EH (cell line): ENCODE measurements around the gene PODXL2.
"Not testable (repeated sequence)": the region's sequence is repeated elsewhere in the genome, so short reads cannot be mapped to it uniquely, and the experiment has no call there.

ENCODE experiments used
- DNase-seq: peaks from one replicate; pipeline ENCODE4 v3.0.0-alpha.2; 2015; ENCODE audit warnings: low read depth

The PODXL2 gene

DNA sequence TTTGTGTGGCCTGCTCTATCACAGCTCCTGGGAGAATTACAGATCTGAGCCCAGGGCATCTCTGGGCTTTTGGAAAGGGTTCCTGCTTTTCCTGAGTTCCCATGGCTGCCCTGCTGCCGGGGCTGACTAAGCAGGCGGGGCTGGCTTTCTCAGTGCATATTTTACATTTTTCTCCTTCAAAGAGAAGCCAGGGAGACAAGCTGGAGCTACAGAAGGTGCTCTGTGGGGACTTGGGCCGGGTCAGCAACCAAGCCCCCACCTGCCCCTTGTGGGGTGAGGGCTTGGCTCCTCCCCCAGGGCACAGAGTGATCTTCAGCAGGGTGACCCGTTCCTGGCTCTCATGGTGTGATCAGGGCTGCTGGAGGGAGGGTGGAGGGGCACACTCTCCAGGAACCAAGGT is 61.1 kb downstream of the PODXL2 start:
- peak; percentile 86 for DNase-seq

DNA sequence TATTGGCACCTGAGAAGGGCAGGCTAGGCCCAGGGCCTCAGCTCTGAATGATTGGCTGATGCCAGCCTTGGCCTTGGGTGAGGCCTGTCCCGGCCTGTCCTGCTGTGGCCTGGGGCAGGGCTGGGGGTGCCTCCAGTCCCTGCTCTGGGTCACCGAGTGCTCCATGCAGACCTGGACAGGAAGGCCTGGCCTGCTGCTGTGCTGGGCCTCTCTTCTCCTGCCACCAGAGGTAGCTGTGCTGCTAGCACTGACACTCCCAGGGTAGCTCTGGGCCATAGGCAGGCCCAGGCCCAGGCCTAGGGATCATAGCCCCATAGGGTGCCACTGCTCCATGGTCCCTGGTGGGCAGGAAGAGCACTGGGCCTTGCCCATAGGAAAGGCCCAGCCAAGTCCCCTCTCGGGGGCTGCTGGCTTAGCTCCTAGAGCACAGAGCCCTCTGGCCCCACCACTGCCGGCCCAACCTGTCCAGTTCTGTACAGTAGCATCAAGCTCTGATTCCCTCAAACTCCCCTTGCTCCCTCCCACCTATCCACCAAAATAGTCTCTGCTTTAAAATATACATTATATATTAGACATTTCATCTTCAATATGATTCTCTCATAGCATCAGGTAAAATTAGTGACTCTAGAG is 62.0 kb downstream of the PODXL2 start:
- peak; percentile 79 for DNase-seq

DNA sequence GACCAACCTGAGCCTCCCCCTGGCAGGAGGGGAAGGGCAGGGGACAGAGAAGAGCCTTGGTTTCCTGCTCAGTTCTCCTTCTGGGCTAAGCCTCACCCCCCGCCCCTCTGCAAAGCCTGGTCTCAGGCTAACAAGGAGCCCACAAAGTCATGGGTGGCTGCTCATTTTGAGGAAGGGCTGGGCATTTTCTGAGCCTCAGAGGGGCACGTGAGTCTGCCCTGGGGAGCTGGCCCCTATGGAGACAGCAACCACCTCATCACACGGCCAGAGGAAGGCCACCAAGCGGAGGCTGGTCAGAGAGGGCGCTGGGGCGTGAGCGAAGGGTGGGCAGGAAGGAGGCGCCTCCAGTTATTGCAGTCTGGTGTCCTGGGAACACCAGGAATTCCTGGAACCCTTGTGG is 62.5 kb downstream of the PODXL2 start:
- no peak for DNase-seq

DNA sequence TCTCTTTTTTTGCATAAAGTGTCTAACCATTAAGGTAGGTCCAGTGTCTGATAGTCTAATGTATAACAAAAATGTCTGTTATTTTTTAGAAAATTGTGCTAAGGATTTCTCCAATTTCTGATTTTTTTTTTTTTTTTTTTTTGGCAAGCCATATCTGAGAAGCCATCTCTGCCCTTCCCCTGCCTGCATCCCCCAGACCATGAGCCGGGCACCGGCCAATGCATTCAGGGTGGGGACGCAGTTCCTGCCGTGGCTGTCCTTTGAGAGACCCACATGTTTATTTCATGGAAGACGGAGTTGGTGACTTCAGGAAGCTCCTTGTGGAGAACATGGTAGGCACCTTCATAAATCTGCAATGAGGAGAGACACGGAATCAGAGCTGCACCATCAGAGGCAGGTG is 63.0 kb downstream of the PODXL2 start:
- DNase-seq: no peak

DNA sequence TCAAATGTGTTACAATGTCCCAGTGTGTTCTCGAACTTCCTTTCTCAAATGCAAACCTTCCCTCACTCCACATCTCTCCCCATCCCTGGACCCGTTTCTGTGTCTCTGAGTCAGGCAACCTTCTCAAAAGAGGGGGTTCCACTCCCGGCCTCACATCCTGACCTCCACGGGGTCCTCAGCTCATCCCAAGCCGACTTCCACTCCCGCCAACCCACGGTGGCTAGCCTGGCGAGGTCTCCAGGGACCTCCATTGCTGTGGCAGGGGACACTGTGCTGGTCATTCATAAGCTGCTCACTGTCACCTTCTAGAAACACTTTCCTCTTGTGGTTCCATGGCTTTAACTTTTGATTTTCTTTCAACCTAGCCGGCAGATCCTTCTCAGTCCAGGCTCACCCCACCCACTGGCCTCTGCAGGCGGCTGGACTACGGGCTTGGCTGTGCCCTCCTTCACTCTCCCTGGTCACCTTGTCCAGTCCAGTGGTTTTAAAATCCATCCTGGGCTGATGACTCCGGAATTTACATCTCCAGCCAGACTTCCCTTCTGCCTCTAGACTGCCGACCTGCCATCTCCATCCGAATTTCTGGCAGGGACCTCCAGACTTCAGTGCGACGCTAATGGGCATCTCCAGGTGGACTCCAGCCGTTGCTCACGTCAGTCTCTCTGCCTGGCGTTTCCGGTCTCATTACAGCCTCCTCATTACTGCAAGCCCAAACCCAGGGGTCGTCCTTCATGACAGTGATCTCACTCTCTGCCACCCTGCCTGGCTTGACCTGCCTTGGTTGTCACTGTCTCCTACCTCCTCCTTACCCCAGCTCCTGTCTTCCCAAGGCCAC is 63.7 kb downstream of the PODXL2 start:
- no peak for DNase-seq

DNA sequence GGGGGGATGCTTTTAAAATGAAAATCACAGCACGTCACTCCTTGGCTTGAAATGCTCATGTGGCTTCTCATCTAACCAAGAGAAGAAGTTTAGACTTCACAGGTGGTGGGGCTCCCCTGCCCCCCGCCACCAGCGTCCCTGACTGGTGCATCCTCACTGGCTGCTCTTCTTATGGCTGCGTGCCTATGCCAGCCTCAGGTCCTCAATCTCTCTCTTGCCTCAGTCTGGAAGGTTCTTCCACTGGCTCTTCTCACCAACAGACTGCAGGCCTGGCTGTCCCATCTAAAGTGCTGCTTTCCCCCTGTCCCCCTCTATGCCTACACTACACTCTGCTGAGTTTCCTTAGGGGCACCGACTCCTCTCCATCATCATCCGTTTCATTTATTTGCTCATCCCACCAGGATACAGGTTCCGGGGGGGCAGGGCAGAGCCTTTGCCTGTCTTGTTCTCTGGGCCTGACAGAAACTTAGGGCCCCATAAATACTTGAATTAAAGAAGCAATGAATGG is 64.4 kb downstream of the PODXL2 start:
- DNase-seq: no peak

DNA sequence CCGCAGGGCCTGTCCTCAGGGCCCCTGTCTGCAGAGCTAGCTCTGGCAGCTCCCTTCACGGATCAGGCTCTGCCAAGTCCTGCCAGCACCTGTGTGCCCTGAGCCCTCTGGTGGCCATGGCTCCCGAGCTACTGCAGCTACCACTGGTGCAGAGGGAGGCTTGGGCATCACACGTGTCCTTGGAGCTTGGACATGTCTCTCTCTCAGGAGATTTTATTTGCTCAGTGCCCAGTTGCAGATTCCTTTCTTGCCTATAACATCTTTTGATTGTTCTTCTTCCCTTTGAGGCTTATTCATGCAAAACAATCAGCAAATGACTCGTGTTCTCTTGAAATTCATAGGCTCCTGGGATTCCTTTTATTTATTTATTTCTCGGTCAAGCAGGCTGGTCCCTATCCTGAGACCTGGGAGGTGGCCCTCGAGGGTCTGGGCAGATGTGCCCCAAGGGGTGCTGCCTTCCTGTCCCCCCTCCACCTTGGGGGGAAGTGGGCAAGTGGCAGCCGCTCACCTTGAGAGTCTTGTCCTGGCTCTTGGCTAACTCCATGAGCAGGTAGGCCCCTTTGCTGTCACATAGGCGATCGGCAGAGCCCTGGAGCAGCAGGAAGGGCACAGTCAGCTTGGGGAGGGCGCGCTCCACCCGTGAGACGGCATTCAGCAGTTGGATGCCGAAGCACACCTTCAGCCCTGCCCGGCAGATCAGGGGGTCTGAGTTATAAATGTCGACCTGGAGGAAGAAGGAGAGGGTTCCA is 65.7 kb downstream of the PODXL2 start:
- DNase-seq: peak; percentile 45

DNA sequence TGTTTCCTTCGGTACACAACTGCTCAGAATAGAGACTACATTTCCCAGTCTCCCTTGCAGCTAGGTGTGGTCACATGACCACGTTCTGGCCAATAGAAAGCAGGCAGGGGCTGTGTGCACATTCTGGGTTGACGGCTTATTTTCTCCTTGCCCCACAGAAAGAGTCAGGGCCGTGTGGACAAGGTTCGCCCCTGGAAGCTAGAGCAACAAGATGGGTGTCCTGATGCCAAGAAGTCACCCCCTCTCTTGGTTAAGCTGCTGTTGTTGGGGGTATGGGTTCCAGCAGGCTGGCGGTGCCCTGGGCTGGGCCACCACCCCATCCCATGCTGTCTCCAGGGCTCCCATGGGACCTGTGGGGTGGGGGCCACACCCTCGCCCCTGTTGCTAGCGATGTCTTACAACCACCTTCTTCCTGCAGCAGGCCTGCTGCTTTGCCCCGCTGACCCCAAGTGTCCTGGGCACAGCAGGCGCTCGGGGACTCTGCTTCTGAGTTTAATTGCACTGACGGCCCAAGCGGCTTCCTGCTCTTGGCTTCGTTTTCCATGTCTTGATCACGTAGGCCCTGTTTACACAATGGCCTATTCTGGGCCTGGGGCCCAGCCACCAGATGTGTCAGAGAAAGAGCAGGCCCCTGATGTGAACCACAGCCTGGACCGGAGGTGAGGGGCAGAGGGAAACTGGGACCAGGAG is 68.7 kb downstream of the PODXL2 start:
- peak; percentile 86 for DNase-seq

DNA sequence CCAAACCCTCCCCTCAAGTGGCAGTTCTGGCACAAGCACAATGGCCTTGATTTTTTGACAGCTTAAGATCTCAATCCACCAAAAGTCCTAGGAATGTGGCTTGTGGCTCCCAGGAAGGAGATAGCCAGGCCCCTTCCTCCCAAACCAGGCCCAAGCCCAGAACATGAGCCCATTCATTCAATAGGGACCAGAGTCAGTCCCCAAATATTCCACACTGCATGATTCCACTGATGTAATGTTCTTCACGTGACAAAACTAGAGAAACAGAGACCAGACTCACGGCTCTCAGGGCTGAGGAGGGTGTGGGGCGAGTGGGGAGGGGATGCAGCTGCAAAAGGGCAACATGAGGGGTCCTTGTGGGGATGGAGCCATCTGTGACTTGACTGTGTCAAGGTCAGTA is 69.3 kb downstream of the PODXL2 start:
- peak; percentile 27 for DNase-seq

DNA sequence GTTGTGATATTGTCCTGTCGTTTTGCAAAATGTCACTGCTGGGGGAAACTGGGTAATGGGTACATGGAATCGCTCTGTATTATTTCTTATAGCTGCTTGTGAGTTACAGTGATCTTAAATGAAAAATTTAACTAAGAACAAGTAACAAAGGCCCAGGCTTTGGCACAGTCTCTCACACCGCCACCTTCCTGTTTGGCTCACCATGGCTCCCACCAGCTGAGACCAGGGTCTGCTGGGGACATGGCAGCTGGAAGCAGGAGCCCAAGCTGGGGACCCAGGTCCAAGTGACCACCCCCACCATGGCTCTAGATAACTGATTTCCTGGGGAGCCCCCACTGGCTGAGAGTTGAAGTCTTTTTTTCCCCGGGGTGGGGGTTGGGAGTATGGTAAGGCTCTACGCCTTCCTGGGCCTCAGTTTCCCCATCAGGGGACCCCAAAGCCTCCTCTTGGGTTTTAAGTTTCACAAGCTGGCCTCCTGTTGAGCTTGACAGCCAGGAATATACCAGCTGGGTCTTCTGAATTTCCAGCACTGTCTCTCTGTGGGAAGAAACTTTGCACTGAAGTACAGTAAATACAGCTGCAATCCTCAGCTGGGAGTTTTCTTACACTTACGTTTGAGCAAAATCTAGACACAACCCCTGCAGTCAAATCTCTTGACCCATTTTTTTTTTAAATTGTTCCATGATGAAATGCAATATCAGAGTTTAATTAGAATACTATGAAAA is 69.9 kb downstream of the PODXL2 start:
- no peak for DNase-seq

DNA sequence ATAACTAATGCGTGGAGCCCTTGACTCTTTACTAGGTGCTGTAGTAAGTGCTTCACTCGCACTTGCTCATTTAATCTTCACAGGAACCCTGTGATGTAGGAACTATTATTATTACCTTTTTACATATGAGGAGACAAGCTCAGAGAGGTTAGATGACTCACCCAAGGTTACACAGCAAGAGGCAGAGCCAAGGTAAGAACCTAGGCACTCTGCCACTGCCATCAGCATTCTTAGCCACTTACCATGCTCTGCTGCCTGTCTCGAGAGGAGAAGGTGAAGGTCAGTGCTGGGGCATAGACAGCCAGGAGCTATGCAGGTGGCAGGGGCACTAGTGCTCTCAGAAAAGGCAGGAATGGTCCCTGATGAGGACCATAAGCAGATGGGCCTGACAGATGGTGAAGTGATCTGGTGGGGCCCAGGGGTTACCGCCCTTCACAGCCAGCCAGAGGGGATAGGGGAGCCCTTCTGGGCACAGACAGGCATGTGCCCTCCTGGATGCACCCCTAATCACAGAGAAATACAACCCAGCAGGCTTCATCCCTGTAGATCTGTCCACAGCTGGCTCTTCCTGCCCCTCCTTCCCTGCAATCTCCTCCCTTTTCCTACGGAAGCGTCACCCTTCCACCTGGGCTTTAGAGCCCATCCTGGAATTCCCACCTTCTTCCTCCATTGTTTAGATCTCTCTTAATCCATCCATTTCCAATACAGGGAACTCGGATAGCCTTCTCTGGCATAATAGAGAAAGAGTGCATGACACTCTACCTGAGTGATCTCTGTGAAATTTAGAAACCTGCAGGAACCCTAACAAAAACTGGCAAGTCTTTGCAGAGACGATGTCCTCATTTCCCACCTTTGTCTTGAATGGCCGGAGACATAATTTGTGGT is 70.7 kb downstream of the PODXL2 start:
- no peak for DNase-seq

DNA sequence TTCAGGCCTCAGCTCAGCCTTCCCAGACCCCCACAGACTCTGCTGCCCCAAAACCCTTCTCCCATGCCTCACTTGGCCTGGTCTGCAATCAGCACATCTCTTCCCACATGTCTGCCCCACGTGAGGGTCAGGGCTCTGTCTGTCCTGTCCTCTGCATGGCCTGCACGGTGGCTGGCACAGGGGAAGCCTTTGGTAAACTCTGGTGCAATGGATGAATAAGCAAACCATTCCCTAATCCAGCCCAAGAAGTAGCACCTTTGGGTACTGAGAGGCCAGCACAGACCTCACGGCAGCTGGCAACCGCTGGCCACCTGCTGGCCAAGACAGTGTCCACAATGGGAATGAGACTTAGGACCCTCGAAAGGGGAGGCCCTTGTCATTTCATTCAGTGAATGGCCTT is 71.4 kb downstream of the PODXL2 start:
- no peak for DNase-seq

DNA sequence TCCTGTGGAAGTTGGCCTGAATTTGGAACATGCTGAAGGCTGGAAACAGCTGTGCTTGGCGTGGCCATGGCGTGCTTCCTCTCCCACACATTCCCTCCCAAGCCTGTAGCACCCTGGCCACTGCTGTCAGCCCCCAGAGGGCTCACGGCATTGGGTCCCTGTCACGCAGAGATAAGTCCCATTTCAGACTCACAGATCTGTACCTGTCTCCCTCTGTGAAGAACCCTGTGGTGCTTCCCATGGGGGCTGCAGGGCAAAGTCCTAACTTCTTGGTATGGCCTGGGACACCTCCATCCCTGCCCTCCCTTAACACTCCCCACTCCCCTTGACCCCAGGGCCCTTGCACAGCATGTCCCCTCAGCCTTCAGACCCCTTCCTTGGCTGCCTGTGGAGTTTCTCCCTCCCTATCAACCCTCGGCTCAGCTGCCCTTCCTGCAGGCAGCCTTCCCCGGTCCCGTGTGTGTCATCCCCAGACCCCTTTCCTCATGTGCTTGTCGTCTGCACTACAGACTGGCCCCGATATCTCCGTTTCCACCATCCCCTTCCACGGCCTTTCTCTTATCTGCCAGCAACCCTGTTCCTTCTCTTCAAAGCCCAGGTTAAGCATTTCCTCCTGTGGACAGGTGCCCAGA is 72.4 kb downstream of the PODXL2 start:
- DNase-seq: no peak

DNA sequence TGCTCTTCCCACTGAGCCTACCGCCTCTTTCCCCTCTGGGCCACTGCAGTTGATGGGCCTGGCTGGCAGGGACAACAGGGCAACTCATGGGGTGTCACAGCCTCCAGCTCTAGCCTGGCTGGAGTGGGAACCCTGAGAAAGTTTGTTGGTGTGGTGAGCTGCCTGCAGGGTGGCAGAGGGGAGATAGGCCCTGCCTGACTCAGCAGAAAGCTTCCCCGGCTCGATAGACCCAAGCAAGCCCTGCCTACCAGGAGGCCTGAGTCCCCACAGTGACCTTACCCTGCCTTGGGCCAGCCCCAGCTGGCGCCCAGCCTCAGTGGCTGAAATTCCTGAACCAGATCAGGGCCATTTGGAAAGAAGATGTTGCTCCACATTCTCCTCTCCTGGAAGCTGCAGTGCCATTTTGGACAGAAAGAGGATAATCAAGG is 73.2 kb downstream of the PODXL2 start:
- peak; percentile 52 for DNase-seq

DNA sequence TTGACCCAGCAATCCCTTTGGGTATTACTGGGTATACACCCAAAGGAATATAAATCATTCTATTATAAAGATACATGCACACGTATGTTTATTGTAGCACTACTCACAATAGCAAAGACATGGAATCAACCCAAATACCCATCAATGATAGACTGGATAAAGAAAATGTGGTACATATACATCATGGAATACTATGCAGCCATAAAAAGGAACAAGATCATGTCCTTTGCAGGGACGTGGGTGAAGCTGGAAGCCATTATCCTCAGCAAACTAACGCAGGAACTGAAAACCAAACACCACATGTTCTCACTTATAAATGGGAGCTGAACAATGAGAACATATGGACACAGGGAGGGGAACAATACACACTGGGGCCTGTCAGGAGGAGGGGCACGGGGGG is 75.9 kb downstream of the PODXL2 start:
- DNase-seq: not testable (repeated sequence)

DNA sequence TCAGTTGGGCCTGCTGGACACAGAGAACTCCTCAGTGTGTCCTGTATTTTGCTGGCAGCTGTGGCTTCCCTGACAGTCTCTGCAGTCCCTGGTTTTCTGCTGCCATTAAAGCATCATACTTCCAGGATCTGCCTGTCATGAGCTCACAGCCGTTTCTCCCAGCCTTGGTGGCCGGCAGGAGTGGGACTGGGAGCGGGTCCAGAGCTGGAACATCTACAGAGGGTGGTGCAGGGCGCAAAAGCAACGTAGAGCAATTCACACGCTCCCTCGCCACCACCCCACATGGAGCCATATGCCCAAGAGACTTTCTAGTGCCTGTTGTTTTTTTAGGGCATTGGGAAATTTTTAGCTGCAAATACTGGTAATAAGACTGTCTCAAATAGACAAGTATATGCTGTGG is 77.3 kb downstream of the PODXL2 start:
- DNase-seq: no peak

DNA sequence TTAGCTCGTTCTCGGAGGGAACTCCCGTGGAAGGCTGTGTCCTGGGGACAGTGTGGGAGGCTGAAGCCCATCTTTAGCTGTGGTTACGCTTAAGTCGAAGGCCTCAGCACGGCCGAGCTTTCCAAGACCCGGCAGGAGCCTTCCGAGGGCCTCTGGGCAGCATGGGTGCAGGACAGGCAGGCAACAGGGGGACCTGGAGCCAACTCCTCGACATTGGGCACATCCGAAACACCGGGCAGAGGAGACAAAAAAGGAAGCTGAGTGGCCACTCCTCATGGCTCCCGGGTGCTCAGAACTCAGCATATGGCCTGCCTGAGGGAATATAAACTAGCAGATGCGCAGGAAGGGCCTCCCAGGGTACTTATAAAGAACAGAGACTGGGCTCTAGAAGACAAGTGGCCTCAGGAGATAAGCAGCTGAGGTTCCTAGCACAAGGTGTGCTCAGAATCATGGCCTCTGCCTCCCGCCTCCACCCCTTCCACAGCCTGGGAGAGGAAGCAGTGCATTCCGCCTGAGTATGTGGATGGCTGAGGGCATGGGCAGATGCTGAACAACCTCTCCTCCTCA is 77.9 kb downstream of the PODXL2 start:
- DNase-seq: no peak

DNA sequence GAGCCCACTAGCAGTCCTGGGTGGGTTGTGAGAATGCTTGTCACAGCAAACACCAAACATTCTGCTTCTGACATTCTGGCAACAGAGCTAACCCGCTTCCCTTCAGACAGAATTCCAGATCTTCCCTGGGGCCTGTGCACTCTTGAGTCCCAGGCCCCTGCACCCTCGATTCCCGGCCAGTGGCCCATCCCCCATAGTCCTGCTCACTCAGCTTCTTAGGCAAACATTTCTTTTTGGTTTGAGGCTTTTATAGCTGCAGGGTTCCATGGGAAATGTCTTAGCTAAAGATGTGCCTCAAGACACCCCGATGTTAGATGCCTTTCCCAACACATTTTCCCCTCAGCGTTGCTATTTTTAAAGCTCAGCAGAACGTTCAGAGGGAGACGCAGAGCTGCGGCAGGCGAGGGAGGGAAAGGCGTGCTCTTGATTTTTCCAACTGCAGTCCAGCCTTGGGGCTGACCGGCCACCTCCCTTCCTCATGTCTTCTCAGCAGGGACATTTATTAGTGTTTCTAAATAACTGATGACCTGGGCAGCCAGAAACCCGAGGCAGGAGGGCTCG is 78.9 kb downstream of the PODXL2 start:
- no peak for DNase-seq

DNA sequence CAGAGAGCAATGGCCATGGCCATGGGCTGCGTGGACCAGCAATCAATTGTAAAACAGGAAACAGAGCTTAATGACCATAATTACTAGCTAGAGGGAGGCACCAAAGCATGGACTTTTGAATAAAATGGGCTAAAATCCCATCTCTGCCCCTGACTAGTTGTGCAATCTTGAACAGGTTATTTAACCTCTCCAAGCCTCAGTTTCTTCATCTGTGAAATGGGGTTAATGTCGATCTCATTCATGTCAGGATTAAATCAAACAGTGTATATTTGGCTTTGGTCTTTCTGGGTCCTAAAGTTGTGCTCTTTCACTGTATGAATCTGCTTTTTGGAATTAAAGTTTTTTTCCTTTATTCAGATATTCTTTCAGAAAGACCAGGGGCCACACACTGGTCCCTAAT is 79.9 kb downstream of the PODXL2 start:
- no peak for DNase-seq
